OCI-LY7 (cell line): ENCODE measurements around the gene NCL. TPM values are rescaled to one million over a fixed set of nuclear protein-coding genes. Genes with fewer than 3 reads are reported as not detected.

Experiments used
- BruUV-seq: library from RNA; stranded (reverse); fragments of 400-500 nt; replicated peaks from 2 replicates; lab custom pipeline; 2021; lab: Mats Ljungman, UMichigan
- CTCF ChIA-PET: fragments of 300-600 bp; sonication (Branson Sonifier 250); formaldehyde crosslinking; loops from one replicate; lab custom pipeline; 2022; ENCODE audit warnings: antibody characterized with exemption; ENCODE audit not compliant: unreplicated experiment; lab: Charles Lee
- POLR2A ChIA-PET: fragments of 300-600 bp; sonication (Branson Sonifier 250); formaldehyde crosslinking; loops from one replicate; lab custom pipeline; 2022; ENCODE audit warnings: antibody characterized with exemption; lab: Charles Lee
- DNase-seq: peaks from one replicate; pipeline ENCODE4 v3.0.0-alpha.2; 2015; ENCODE audit warnings: low spot score
- H2AFZ ChIP-seq: fragments of 200-600 bp; sonication (generic), shearing (Covaris generic); 2 replicates; pipeline ENCODE4 v1.6.1; 2014; ENCODE audit warnings: mild to moderate bottlenecking, antibody characterized with exemption, low read length, moderate library complexity
- H3K27ac ChIP-seq: fragments of 200-600 bp; sonication (generic); 2 replicates; pipeline ENCODE4 v1.5.1; 2014; ENCODE audit warnings: mixed run types, low read depth, mild to moderate bottlenecking, moderate library complexity, low read length, inconsistent platforms; ENCODE audit not compliant: poor library complexity, severe bottlenecking
- H3K36me3 ChIP-seq: fragments of 200-600 bp; sonication (generic); 2 replicates; pipeline ENCODE4 v1.6.1; 2014; ENCODE audit warnings: mild to moderate bottlenecking, antibody characterized with exemption, low read length, moderate library complexity, mixed read lengths; ENCODE audit not compliant: insufficient read depth
- H3K4me1 ChIP-seq: fragments of 200-600 bp; sonication (generic); 2 replicates; pipeline ENCODE4 v1.5.1; 2014; ENCODE audit warnings: mild to moderate bottlenecking, low read length; ENCODE audit not compliant: insufficient read depth, poor library complexity, severe bottlenecking
- H3K4me2 ChIP-seq: fragments of 200-600 bp; sonication (generic); 2 replicates; pipeline ENCODE4 v1.6.1; 2014; ENCODE audit warnings: mild to moderate bottlenecking, low read length
- H3K4me3 ChIP-seq: fragments of 200-600 bp; sonication (generic); 2 replicates; pipeline ENCODE4 v1.5.1; 2014; ENCODE audit warnings: mild to moderate bottlenecking, low read depth, low read length; ENCODE audit not compliant: poor library complexity, severe bottlenecking
- H3K79me2 ChIP-seq: fragments of 200-600 bp; sonication (generic); 2 replicates; pipeline ENCODE4 v1.6.1; 2016; ENCODE audit warnings: low read depth, mild to moderate bottlenecking, low read length, moderate library complexity, mixed read lengths; ENCODE audit not compliant: insufficient read depth
- H3K9me2 ChIP-seq: fragments of 200-600 bp; sonication (generic); 2 replicates; pipeline ENCODE4 v1.6.1; 2016; ENCODE audit warnings: mild to moderate bottlenecking, low read length, mixed read lengths; ENCODE audit not compliant: insufficient read depth
- H3K9me3 ChIP-seq: fragments of 200-600 bp; sonication (generic); 2 replicates; pipeline ENCODE4 v1.6.1; 2014; ENCODE audit warnings: mild to moderate bottlenecking, mixed run types, low read length, mixed read lengths
- H4K20me1 ChIP-seq: fragments of 200-600 bp; sonication (generic); 2 replicates; pipeline ENCODE4 v1.6.1; 2014; ENCODE audit warnings: mild to moderate bottlenecking, antibody characterized with exemption, low read length, moderate library complexity, mixed read lengths; ENCODE audit not compliant: insufficient read depth
- CTCF ChIP-seq: fragments of 200-600 bp; sonication (generic); conservative IDR thresholded peaks from 2 replicates; pipeline ENCODE4 v1.5.1; 2014; ENCODE audit warnings: mild to moderate bottlenecking, antibody characterized with exemption, low read length, moderate library complexity, mixed read lengths
- EZH2phosphoT487 ChIP-seq: fragments of 200-600 bp; sonication (generic); IDR thresholded peaks from 2 replicates; pipeline ENCODE4 v1.6.1; 2018; ENCODE audit warnings: low read depth, borderline replicate concordance, mild to moderate bottlenecking, mixed run types, antibody characterized with exemption, low read length, moderate library complexity, mixed read lengths
- intact Hi-C: fragments of 100-400 bp; cut with micrococcal nuclease; formaldehyde crosslinking; loops from one replicate; pipeline ENCODE4 v1.10.0; 2022; ENCODE audit not compliant: unreplicated experiment
- total RNA-seq, 2 experiments: library from RNA; depleted of rRNA in 1 of 2; stranded (reverse); fragments of >200 nt in 1 of 2; shearing (Covaris generic) in 1 of 2; gene quantifications; 2 replicates each; pipeline ENCODE4 v1.2.3, GENCODE V29; 2014 to 2022

The NCL gene
- total RNA-seq, 2 experiments from 2014 or later: 255 to 1,007 TPM

GRCh38 chr2:231489990-231490389 is 25.7 kb upstream of the NCL start:
- CTCF ChIA-PET: no interaction called here
- no peak for DNase-seq
- no peaks in the 10 kb centered on the region for H3K9me2 ChIP-seq
- intact Hi-C loops: no loop called here
- H3K27ac ChIP-seq: no peak overlapping the region
- H3K4me2 ChIP-seq: no peak overlapping the region
- H3K4me3 ChIP-seq: no peak overlapping the region
- no peaks in the 10 kb centered on the region for H4K20me1 ChIP-seq
- no peaks in the 10 kb centered on the region for H3K79me2 ChIP-seq
- H2AFZ ChIP-seq: no peak overlapping the region
- no peaks in the 10 kb centered on the region for H3K36me3 ChIP-seq
- BruUV-seq: no TSS peak
- TF ChIP-seq EZH2phosphoT487 (no peak), CTCF (peak; percentile 68)
- no peaks in the 10 kb centered on the region for H3K4me1 ChIP-seq
- H3K9me3 ChIP-seq: no peaks in the 10 kb centered on the region
- POLR2A ChIA-PET: interaction anchor here (0.6 to 1.4 kb wide), 2 partner anchors 25 to 321 kb away, joined by 3 to 4 read pairs; partner anchors contain the start of gene NCL

DNA sequence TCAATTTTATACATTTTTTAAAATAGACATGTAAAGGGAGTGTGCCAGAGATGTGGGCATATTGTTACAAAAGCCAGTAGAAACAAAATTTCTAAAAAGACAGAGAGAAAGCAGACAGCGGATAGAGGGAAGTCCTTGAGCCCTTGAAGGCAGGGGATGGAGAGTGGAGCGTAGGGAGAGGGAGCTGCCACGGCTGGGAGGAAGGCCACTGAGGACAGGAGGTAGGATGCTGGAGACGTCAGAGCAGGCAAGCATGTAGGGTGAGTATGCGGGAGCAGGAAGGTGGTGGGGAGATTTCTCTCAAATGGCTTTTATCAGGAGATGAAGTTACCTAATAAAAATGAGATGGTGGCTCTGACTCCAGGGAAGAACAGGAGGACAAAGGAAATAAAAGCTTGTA is 24.0 kb upstream of the NCL start:
- TF ChIP-seq CTCF (no peak), EZH2phosphoT487 (no peak)
- POLR2A ChIA-PET: interaction anchor here (1.4 kb wide), 1 partner anchor 12 kb away, joined by 4 read pairs; no protein-coding TSS in a partner anchor
- CTCF ChIA-PET: no interaction called here

GRCh38 chr2:231486851-231487596 is 22.7 kb upstream of the NCL start:
- H4K20me1 ChIP-seq: no peaks in the 10 kb centered on the region
- H3K4me1 ChIP-seq: peaks cover 11% of the 10 kb centered on the region
- no peak for TF ChIP-seq EZH2phosphoT487
- no peak for TF ChIP-seq CTCF
- no peak overlapping the region for H3K4me2 ChIP-seq
- no peaks in the 10 kb centered on the region for H3K36me3 ChIP-seq
- H3K4me3 ChIP-seq: no peak overlapping the region
- H2AFZ ChIP-seq: no peak overlapping the region
- no peaks in the 10 kb centered on the region for H3K79me2 ChIP-seq
- intact Hi-C loops: no loop called here
- CTCF ChIA-PET: no interaction called here
- POLR2A ChIA-PET: interaction anchor here (1.4 kb wide), 1 partner anchor 11 kb away, joined by 4 read pairs; no protein-coding TSS in a partner anchor
- BruUV-seq: no TSS peak
- no peaks in the 10 kb centered on the region for H3K9me3 ChIP-seq
- no peaks in the 10 kb centered on the region for H3K9me2 ChIP-seq
- no peak for DNase-seq
- no peak overlapping the region for H3K27ac ChIP-seq

More for the DNA sequence above, 24.0 kb upstream of the NCL start:
- intact Hi-C loops: no loop called here
- no peaks in the 10 kb centered on the region for H3K79me2 ChIP-seq
- H3K9me2 ChIP-seq: no peaks in the 10 kb centered on the region
- no peaks in the 10 kb centered on the region for H3K36me3 ChIP-seq
- BruUV-seq: no TSS peak
- no peak overlapping the region for H3K4me3 ChIP-seq
- H3K4me1 ChIP-seq: no peaks in the 10 kb centered on the region
- no peak overlapping the region for H2AFZ ChIP-seq
- no peaks in the 10 kb centered on the region for H4K20me1 ChIP-seq
- DNase-seq: no peak
- H3K27ac ChIP-seq: no peak overlapping the region
- no peak overlapping the region for H3K4me2 ChIP-seq
- H3K9me3 ChIP-seq: no peaks in the 10 kb centered on the region
